SK-N-SH treated with all-trans-retinoic acid at 6 μM for 48 hours (cell line): ENCODE results near the gene SLC34A2.

ENCODE experiments used
- TF ChIP-seq, protein P1 (sequence below): fragments of 250-450 bp; sonication (Bioruptor Pico); IDR thresholded peaks from 2 replicates; pipeline ENCODE4 v1.5.0; 2020; ENCODE audit warnings: mild to moderate bottlenecking, moderate library complexity
- TF ChIP-seq, protein P2 (sequence below): fragments of 250-450 bp; sonication (Bioruptor Pico); IDR thresholded peaks from 2 replicates; pipeline ENCODE4 v1.8.0; 2020; ENCODE audit warnings: mild to moderate bottlenecking, moderate library complexity, borderline replicate concordance

DNA sequence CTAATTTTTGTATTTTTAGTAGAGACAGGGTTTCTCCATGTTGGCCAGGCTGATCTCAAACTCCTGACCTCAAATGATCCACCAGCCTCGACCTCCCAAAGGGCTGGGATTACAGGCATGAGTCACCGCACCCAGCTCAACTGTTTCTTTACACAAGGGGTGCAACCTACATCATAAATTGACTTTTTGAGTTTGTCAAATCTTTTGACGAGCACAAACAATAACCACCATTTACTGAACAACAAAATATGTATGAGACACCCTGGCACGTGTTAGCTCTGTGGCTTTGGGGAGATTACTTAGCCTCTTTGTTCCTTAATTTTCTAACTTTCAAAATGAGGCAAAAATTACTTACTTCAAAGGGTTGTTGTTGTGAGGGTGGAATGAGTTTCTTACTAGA, 23.5 kb upstream of the SLC34A2 start:
- TF ChIP-seq, protein P1, sequence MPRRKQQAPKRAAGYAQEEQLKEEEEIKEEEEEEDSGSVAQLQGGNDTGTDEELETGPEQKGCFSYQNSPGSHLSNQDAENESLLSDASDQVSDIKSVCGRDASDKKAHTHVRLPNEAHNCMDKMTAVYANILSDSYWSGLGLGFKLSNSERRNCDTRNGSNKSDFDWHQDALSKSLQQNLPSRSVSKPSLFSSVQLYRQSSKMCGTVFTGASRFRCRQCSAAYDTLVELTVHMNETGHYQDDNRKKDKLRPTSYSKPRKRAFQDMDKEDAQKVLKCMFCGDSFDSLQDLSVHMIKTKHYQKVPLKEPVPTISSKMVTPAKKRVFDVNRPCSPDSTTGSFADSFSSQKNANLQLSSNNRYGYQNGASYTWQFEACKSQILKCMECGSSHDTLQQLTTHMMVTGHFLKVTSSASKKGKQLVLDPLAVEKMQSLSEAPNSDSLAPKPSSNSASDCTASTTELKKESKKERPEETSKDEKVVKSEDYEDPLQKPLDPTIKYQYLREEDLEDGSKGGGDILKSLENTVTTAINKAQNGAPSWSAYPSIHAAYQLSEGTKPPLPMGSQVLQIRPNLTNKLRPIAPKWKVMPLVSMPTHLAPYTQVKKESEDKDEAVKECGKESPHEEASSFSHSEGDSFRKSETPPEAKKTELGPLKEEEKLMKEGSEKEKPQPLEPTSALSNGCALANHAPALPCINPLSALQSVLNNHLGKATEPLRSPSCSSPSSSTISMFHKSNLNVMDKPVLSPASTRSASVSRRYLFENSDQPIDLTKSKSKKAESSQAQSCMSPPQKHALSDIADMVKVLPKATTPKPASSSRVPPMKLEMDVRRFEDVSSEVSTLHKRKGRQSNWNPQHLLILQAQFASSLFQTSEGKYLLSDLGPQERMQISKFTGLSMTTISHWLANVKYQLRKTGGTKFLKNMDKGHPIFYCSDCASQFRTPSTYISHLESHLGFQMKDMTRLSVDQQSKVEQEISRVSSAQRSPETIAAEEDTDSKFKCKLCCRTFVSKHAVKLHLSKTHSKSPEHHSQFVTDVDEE (CRISPR knock-in tag) = no peak
- TF ChIP-seq, protein P2, sequence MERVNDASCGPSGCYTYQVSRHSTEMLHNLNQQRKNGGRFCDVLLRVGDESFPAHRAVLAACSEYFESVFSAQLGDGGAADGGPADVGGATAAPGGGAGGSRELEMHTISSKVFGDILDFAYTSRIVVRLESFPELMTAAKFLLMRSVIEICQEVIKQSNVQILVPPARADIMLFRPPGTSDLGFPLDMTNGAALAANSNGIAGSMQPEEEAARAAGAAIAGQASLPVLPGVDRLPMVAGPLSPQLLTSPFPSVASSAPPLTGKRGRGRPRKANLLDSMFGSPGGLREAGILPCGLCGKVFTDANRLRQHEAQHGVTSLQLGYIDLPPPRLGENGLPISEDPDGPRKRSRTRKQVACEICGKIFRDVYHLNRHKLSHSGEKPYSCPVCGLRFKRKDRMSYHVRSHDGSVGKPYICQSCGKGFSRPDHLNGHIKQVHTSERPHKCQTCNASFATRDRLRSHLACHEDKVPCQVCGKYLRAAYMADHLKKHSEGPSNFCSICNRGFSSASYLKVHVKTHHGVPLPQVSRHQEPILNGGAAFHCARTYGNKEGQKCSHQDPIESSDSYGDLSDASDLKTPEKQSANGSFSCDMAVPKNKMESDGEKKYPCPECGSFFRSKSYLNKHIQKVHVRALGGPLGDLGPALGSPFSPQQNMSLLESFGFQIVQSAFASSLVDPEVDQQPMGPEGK (CRISPR knock-in tag) = no peak
